Measurements from ENCODE around the gene NFIL3. TPM values are rescaled to one million over a fixed set of nuclear protein-coding genes. Genes with fewer than 3 reads are reported as not detected.

The NFIL3 gene
- total RNA-seq, 1 experiment from 2014 or later = 14.5 TPM

GRCh38 chr9:91445135-91445534 is 21.5 kb upstream of the NFIL3 start:
- intact Hi-C loops (cut with micrococcal nuclease; ENCODE audit: unreplicated experiment) = no loop called here
- BruUV-seq (replicated peaks) = no TSS peak
- Histone ChIP-seq H3K4me1 (ENCODE audit: insufficient read depth, low read length, poor library complexity, severe bottlenecking) (no peaks in the 10 kb centered on the region), H3K4me3 (ENCODE audit: low read depth, low read length, poor library complexity, severe bottlenecking) (no peak overlapping the region), H3K27ac (ENCODE audit: low read depth, low read length, poor library complexity, severe bottlenecking) (no peak overlapping the region), H3K27me3 (replicated peaks; ENCODE audit: insufficient read depth, low read depth, low read length, poor library complexity) (peaks cover 4% of the 10 kb centered on the region), H3K36me3 (ENCODE audit: insufficient read depth, low read length, poor library complexity, severe bottlenecking) (no peaks in the 10 kb centered on the region), H3K9me3 (ENCODE audit: low read depth, low read length, poor library complexity, severe bottlenecking) (no peaks in the 10 kb centered on the region)
- no peak for DNase-seq (ENCODE audit: low spot score)
- CTCF ChIA-PET = no interaction called here
- POLR2A ChIA-PET (ENCODE audit: low non-redundant PET) = no interaction called here
- TF ChIP-seq EZH2 (IDR thresholded peaks at IDR 0.05; ENCODE audit: borderline replicate concordance, low read depth, low read length, poor library complexity, severe bottlenecking) (no peak), CTCF (conservative IDR thresholded peaks at IDR 0.05; ENCODE audit: low read depth, low read length) (no peak)

- TF ChIP-seq CTCF (conservative IDR thresholded peaks at IDR 0.05; ENCODE audit: low read depth, low read length) (no peak), EZH2 (IDR thresholded peaks at IDR 0.05; ENCODE audit: borderline replicate concordance, low read depth, low read length, poor library complexity, severe bottlenecking) (no peak)
- Histone ChIP-seq H3K4me3 (ENCODE audit: low read depth, low read length, poor library complexity, severe bottlenecking) (no peak overlapping the region), H3K27me3 (replicated peaks; ENCODE audit: insufficient read depth, low read depth, low read length, poor library complexity) (peaks cover 12% of the 10 kb centered on the region), H3K4me1 (ENCODE audit: insufficient read depth, low read length, poor library complexity, severe bottlenecking) (no peaks in the 10 kb centered on the region), H3K36me3 (ENCODE audit: insufficient read depth, low read length, poor library complexity, severe bottlenecking) (no peaks in the 10 kb centered on the region), H3K27ac (ENCODE audit: low read depth, low read length, poor library complexity, severe bottlenecking) (no peak overlapping the region), H3K9me3 (ENCODE audit: low read depth, low read length, poor library complexity, severe bottlenecking) (no peaks in the 10 kb centered on the region)
- intact Hi-C loops (cut with micrococcal nuclease; ENCODE audit: unreplicated experiment) = no loop called here
- ChIA-PET CTCF (no interaction called here), POLR2A (ENCODE audit: low non-redundant PET) (interaction anchor here (0.5 kb wide), 1 partner anchor 69 kb away, joined by 4 read pairs; no protein-coding TSS in a partner anchor)
- no peak for DNase-seq (ENCODE audit: low spot score)
- BruUV-seq (replicated peaks) = no TSS peak
Observed at GRCh38 chr9:91443994-91444392, 20.4 kb upstream of the NFIL3 start.

GRCh38 chr9:91443321-91443993 is 19.8 kb upstream of the NFIL3 start:
- ChIA-PET CTCF (no interaction called here), POLR2A (ENCODE audit: low non-redundant PET) (no interaction called here)
- Histone ChIP-seq H3K36me3 (ENCODE audit: insufficient read depth, low read length, poor library complexity, severe bottlenecking) (no peaks in the 10 kb centered on the region), H3K4me1 (ENCODE audit: insufficient read depth, low read length, poor library complexity, severe bottlenecking) (no peaks in the 10 kb centered on the region), H3K27ac (ENCODE audit: low read depth, low read length, poor library complexity, severe bottlenecking) (no peak overlapping the region), H3K4me3 (ENCODE audit: low read depth, low read length, poor library complexity, severe bottlenecking) (no peak overlapping the region), H3K27me3 (replicated peaks; ENCODE audit: insufficient read depth, low read depth, low read length, poor library complexity) (peaks cover 12% of the 10 kb centered on the region), H3K9me3 (ENCODE audit: low read depth, low read length, poor library complexity, severe bottlenecking) (no peaks in the 10 kb centered on the region)
- intact Hi-C loops (cut with micrococcal nuclease; ENCODE audit: unreplicated experiment) = no loop called here
- DNase-seq (ENCODE audit: low spot score) = no peak
- BruUV-seq (replicated peaks) = no TSS peak
- no peak for TF ChIP-seq CTCF (conservative IDR thresholded peaks at IDR 0.05; ENCODE audit: low read depth, low read length)
- TF ChIP-seq EZH2 (IDR thresholded peaks at IDR 0.05; ENCODE audit: borderline replicate concordance, low read depth, low read length, poor library complexity, severe bottlenecking) = no peak

All from A673 (cell line).